Endometrial microvascular endothelial cells (primary cell): Measurements from ENCODE around the gene OR2A2. TPM values are rescaled to one million over a fixed set of nuclear protein-coding genes. Genes with fewer than 3 reads are reported as not detected.

ENCODE experiments used
- in situ Hi-C: cut with HindIII; loops from 2 replicates; pipeline ENCODE4 v1.10.0; 2017; ENCODE audit warnings: low sequenced_read_pairs, low pct_unique_long_range_greater_than_20kb; ENCODE audit errors: inconsistent ontology term
- total RNA-seq: library from RNA; depleted of rRNA; stranded (reverse); fragments of >200 nt; gene quantifications from one replicate; pipeline ENCODE4 v1.2.3, GENCODE V29; 2015; ENCODE audit errors: inconsistent ontology term

OR2A2 gene
- total RNA-seq, 1 donor from 2014 or later, result not detected

DNA sequence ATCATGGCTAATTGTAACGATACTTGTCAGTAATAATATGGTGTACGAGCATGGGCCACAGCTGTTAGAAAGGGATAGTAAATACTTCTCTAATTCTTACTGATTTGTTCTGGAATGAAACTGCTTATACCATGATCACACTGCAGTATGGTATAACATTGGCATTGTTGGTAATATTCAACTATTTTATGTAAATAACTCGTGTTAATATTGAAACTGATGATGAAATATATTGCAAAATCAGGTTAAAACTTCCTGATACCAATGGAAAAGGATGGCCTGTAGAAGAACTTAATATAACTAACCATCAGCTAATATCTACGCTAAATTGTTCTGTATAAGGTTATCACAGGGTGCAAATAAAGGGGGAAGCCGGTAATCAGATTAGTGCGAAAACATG, 23.9 kb downstream of the OR2A2 start:
- in situ Hi-C loops, result no loop called here

DNA sequence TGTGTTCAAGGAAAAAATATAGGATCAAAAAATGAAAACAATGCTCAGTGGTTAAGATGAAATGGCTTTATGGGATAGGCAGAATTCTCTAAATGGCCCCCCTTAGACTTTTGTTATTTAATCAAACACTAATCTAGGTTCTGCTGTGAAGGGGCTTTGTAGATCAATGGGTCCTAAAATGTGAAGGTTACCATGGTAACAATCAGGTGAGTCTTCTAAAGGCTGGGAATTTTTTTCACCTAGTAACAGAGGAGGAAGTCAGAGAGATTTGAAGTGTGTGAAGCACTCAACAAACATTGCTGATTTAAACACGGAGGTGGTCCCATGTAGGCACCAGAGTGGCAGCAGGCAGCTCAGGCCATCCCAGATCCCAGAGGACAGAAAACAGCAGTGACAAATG, 24.7 kb downstream of the OR2A2 start:
- in situ Hi-C loops, result no loop called here

DNA sequence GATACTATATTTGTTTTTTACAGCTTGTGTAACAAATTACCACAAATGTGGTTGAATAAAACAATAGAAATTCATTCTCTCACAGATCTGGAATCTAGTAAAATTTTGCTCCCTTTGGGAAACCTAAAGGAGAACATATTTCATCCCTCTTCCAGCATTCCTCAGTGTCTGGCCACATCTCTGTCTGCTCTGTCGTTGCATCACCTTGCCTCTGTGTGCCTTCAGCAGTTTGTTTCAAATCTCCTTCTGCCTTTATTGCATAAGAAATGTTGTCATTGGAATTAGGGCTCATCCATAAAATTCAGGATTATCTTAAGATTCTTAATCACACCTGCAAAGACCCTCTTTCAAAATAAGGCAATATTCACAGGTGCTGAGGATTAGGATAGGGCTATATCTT, 28.1 kb downstream of the OR2A2 start:
- in situ Hi-C loops, result no loop called here

DNA sequence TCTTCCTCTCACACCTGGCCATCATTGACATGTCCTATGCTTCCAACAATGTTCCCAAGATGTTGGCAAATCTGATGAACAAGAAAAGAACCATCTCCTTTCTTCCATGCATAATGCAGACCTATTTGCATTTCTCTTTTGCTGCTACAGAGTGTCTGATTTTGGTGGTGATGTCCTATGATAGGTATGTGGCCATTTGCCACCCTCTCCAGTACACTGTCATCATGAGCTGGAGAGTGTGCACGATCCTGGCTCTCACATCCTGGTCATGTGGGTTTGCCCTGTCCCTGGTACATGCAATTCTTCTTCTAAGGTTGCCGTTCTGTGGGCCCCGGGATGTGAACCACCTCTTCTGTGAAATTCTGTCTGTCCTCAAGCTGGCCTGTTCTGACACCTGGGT, 32.8 kb downstream of the OR2A2 start:
- in situ Hi-C loops, result no loop called here

DNA sequence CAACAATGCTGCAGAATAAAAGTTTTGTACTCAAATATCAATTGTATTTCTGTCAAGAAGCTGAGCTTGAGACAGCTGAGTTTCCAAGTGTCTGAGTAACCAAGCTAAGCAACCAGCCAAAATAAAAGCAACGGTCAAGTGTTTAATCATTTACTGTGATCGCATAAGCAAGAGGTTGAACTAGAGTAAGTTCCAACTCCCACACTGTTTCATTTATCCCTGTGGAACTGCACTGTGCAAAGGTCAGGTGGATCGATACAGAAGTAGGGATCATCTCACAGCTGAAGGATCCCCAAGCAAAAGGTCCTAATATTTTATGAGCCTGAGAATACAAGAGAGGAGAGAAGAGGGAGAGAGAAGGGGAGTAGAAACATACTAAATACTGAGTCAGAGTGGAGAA, 35.0 kb downstream of the OR2A2 start:
- in situ Hi-C loops, result no loop called here

DNA sequence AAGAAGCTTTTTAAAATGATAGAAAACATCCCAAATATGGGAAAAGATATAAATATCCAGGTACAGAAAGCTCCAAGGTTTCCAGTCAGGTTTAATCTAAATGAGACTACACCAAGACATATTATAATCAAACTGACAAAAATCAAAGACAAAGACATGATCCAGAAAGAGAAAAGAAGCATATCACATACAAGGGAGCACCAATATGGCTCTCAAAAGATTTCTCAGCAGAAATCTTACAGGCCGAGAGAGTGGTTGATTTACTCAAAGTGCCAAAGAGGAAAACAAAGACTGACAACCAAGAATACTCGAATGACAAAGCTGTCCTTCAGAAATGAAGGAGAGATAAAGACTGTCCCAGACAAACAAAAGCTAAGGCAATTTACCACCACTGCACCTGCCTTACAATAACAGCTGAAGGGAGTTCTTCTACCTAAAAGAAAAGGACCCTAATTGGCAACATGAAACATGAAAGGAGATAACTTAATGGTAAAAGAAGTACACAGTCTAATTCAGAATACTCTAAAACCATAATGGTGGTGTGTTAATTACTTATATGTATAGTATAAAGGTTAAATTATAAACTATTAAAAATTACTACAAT, 38.9 kb downstream of the OR2A2 start:
- in situ Hi-C loops, result no loop called here

DNA sequence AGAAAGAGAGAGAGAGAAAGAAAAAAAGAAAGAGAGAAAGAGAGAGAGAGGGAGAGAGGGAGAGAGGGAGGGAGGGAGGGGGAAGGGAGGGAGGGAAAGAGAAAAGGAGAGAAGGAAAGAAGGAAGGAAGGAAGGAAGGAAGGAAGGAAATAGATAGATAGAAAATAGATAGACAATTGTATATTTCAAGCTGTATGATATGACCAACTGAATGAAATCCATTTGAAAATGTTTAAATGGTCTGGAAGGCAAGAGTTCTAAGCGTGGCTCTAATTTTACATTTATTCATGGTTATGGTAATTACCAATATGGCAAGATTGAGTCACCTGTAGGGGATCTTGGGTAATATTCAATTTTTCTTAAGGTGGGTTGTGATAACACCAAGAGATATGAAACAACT, 49.5 kb downstream of the OR2A2 start:
- in situ Hi-C loops, result no loop called here

Other genes with a start within 250 kb of the OR2A2 start
- gene TCAF1, start 207.4 kb upstream of the OR2A2 start, total RNA-seq, result 54.2 TPM
- not detected for gene OR2F2, start 174.3 kb upstream of the OR2A2 start, total RNA-seq
- gene OR2F1, start 154.7 kb upstream of the OR2A2 start, total RNA-seq, result not detected
- gene OR6B1, start 109.3 kb upstream of the OR2A2 start, total RNA-seq, result not detected
- not detected for gene OR2A5, start 60.6 kb upstream of the OR2A2 start, total RNA-seq
- gene OR2A25, start 39.8 kb upstream of the OR2A2 start, total RNA-seq, result not detected
- gene OR2A12, start 23.3 kb upstream of the OR2A2 start, total RNA-seq, result not detected
- gene OR2A14, start 13.6 kb downstream of the OR2A2 start, total RNA-seq, result not detected
- 0.19 TPM for gene CTAGE4, start 73.9 kb downstream of the OR2A2 start, total RNA-seq
- gene ARHGEF35, start 86.2 kb downstream of the OR2A2 start, total RNA-seq, result not detected
- not detected for gene OR2A42, start 130.0 kb downstream of the OR2A2 start, total RNA-seq
- 0.09 TPM for gene OR2A7, start 155.2 kb downstream of the OR2A2 start, total RNA-seq
- 0.19 TPM for gene CTAGE8, start 159.7 kb downstream of the OR2A2 start, total RNA-seq
- not detected for gene OR2A1, start 202.8 kb downstream of the OR2A2 start, total RNA-seq
- 3.5 TPM for gene ARHGEF5, start 245.8 kb downstream of the OR2A2 start, total RNA-seq